Measurements from ENCODE around the gene PLA2G4D.

The PLA2G4D gene

DNA sequence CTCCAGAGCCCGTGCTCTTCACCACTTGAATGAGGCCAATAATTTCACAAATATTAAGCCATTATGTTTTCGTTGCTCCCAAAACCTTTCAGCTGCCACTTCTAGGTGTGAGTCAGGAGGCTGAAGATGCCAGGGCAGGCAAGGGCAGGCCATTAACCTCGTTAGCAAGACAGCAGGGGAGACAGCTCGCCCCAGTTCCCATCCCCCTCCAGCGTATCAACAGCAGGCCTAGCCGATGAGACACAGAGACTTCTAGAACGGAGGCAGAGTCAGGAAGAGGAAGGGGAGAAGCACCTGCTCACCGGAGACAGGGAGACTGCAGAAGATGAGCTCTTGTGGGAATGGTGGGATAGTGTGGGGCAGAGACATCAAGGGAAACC, 45.6 kb downstream of the PLA2G4D start:
- DNase-seq, result no peak

- no peak for DNase-seq
Observed at GRCh38 chr15:42048080-42048820, 46.1 kb downstream of the PLA2G4D start.

GRCh38 chr15:42046597-42046996, 47.8 kb downstream of the PLA2G4D start:
- DNase-seq, result no peak

DNA sequence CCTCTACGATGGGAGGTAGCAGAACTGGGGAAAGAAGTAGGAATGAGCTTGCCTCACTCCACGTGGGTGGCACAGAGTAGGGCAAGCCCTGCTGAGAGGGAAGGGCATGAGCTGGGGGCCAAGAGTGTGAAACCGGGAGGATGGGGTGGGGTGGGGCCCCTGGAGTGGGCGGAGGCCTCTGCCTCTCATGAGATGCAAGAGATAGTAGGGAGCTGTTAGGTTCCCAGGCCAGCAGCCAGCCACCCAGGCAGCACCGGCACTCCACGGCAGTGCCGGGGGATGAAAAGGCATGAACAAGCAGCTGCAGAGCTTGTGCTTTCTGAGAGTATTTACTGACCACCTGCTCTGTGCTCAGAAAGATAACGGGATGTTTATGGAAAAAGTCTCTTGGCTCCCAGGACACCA, 49.1 kb downstream of the PLA2G4D start:
- no peak for DNase-seq

- no peak for DNase-seq
Observed at GRCh38 chr15:42042602-42043400, 51.6 kb downstream of the PLA2G4D start.

DNA sequence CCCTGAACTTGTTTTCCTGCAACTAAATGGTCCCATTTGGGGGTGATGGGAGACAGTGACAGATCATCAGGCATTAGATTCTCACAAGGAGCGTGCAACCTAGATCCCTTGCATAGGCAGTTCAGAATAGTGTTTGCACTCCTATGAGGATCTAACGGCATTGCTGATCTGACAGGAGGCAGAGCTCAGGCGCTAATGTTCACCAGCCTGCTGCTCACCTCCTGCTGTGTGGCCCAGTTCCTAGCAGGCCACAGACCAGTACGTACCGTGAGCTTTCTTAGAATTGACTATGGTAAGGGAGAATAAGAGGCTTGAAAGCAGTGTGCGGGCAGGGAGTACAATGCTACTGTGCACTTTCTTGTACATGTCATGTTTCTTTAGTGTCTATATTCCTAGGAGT, 56.0 kb downstream of the PLA2G4D start:
- no peak for DNase-seq

DNA sequence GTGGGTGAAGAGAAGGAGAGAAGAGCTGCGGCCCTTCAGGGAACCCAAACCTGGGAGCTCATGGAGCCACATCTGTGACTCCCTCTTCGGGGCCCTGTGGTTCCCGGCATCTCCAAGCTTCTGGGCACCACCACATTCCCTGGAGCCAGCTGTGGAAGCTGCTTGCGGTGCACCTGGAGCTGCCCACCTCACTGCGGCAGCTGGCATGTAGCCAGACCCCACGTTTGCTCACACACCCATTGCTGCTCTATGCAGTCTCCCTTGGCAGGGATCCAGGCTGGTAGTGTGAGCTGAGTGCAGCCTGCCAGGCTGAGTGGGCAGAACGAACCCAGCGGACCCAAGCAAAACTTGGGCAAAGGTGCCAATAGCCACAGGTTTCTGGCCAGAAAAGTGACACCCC, 56.7 kb downstream of the PLA2G4D start:
- DNase-seq, result no peak

GRCh38 chr15:42036966-42037365, 57.4 kb downstream of the PLA2G4D start:
- no peak for DNase-seq

DNA sequence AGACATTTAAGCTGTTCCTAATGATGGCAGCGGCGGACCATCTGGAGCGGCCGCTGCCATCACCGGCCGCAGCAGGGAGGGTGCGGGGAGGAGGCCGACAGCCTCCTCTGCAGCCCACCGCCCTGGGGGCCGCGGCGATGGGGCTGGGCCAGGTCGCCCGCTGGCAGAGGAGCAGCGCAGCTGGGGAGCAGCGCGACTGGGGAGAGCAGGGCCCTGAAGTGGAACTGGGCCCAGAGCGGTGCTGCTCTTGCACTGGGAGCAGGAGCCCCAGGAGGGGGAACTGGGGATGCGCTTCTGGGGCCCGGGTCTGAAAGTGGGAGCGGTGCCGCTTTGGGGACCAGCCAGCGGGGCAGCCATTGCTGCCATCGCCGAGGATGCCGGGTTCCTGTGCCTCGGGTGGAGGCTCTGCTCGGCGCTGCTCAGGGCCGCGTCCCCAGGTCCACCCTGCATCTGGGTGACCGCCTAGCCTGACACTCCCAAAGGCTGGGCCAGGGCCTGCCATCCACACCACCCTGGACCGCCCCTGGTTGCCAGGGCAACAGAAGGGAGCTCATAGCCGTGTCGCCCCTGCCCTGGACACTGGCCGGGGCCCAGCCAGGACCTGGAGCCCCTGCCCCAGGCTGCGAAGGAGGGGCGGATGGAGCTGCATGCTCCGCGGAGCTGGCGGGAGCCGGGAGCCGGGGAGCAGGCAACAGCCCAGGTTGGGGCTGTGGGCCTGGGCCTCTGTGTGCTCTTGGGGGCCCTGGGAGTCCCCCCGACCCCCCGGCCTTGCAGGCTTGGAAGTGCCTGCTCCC, 58.1 kb downstream of the PLA2G4D start:
- DNase-seq, result no peak

DNA sequence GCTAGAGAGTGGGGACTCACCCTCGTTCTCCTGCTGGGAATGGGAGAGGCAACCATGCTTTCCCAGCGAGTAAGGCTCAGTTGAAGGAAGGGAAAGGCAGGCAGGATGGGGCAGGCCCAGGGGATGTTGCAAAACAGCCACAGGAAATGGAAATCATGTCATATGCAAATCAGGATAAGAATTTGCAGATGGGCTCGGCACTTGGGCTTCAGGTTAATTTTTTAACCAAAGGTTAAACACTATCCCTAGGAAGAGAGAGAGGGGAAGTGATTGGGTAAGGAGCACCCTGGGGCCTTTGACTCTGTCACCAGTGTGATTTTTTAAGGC, 59.0 kb downstream of the PLA2G4D start:
- no peak for DNase-seq

- DNase-seq, result no peak
Observed at GRCh38 chr15:42034628-42035434, 59.5 kb downstream of the PLA2G4D start.

GRCh38 chr15:42033214-42033873, 61.0 kb downstream of the PLA2G4D start:
- DNase-seq, result no peak

GRCh38 chr15:42032376-42033213, 61.8 kb downstream of the PLA2G4D start:
- no peak for DNase-seq

GRCh38 chr15:42031198-42031915, 63.0 kb downstream of the PLA2G4D start:
- DNase-seq, result no peak

- no peak for DNase-seq
Observed at GRCh38 chr15:42027521-42027920, 66.8 kb downstream of the PLA2G4D start.

- no peak for DNase-seq
Observed at GRCh38 chr15:42024303-42024702, 70.1 kb downstream of the PLA2G4D start.

GRCh38 chr15:42021593-42021992, 72.8 kb downstream of the PLA2G4D start:
- no peak for DNase-seq

- DNase-seq, result no peak
Observed at GRCh38 chr15:42020713-42021273, 73.6 kb downstream of the PLA2G4D start, which contains the start of gene PLA2G4E. PLA2G4E (minus strand) TSS chr15:42021042; CDS start chr15:42021030, 12 bp downstream.

DNA sequence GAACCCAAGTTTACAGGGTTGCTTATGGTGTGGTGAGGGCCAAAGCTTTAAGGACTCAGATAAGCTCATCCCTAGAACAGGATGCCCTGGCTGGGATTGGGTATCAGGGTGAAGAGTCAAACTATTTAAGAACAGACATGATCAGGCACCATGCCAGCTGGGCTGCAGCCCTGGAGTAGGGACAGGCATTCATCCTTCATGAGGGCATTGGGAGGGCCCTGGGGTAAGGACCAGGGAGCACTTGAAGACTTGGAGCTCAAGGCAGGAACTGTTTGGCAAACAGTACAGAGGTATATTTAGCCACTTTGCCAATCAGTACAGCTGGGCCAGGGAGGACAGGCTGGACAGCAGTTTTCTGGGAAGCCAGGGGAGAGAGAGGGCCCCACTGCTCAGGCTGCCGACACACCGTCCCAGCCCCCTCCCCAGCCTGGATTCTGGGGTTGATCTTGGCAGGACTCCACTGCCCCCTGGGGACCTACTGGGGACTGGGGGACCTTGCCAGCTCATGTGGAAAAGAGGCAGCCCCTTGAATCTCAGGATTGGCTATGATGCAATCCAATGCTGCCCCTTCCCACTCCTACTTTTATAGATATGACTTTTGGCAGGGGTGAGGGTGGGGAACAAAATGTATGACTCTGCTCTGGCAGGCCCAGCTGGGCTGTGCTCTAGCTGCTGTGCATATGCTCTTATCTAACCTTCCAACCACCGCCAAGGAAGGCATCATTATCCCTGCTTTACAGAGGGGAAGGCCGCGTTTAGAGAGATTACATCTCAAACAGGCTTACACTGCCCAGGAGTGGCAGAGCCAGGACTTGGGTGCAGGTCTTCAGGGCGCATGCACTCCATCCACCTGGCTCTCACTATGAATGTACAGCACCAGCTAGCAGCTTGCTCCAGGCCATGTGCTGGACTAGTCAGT, 75.8 kb downstream of the PLA2G4D start:
- DNase-seq, result no peak
